CD4-positive, alpha-beta T cell (primary cell): ENCODE measurements around the gene KRT5. TPM values are rescaled to one million over a fixed set of nuclear protein-coding genes. Genes with fewer than 3 reads are reported as not detected.

Experiments used
- ATAC-seq: fragments of 200-7000 bp; cut with Tn5 transposase; one replicate; pipeline ENCODE4 v1.10.0; 2022; ENCODE audit warnings: mild to moderate bottlenecking; ENCODE audit not compliant: poor library complexity
- CTCF ChIA-PET: fragments of 350-600 bp; sonication (Branson Sonifier 250); formaldehyde crosslinking; loops from one replicate; lab custom pipeline; 2021; ENCODE audit warnings: antibody characterized with exemption, inconsistent platforms; lab: Charles Lee
- POLR2A ChIA-PET: fragments of 350-600 bp; sonication (Branson Sonifier 250); formaldehyde crosslinking; loops from one replicate; lab custom pipeline; 2021; ENCODE audit warnings: antibody characterized with exemption, inconsistent platforms; lab: Charles Lee
- DNase-seq, 14 experiments: peaks; one replicate each; pipeline ENCODE4 v3.0.0-alpha.2; 2013 to 2020; ENCODE audit warnings: mixed read lengths in 2 of 14
- H3K27ac ChIP-seq, 2 donors: one replicate each; pipeline versions ENCODE4 v1.5.1 to v1.7.0; 2013; ENCODE audit warnings: low read length in 2 of 2, low read depth in 1 of 2, mild to moderate bottlenecking in 1 of 2
- H3K27me3 ChIP-seq, 2 experiments: 1 replicate in 1 of 2; 2 replicates in 1 of 2; pipeline versions ENCODE4 v1.6.1 to v1.7.0; 2013; ENCODE audit warnings: low read length in 2 of 2, control low read depth in 1 of 2, mild to moderate bottlenecking in 1 of 2, moderate library complexity in 1 of 2; ENCODE audit not compliant: insufficient read depth in 2 of 2, control insufficient read depth in 1 of 2
- H3K36me3 ChIP-seq: one replicate; pipeline ENCODE4 v1.6.1; 2013; ENCODE audit warnings: low read length, control low read depth; ENCODE audit not compliant: insufficient read depth
- H3K4me1 ChIP-seq: one replicate; pipeline ENCODE4 v1.6.1; 2013; ENCODE audit warnings: low read length, control low read depth; ENCODE audit not compliant: insufficient read depth
- H3K4me3 ChIP-seq: one replicate; pipeline ENCODE4 v1.5.1; 2013; ENCODE audit warnings: mild to moderate bottlenecking, low read length, moderate library complexity
- H3K9me3 ChIP-seq, 2 experiments: 1 replicate in 1 of 2; 2 replicates in 1 of 2; pipeline versions ENCODE4 v1.6.1 to v1.7.0; 2013; ENCODE audit warnings: low read length in 2 of 2, mild to moderate bottlenecking in 2 of 2, control low read depth in 1 of 2, moderate library complexity in 1 of 2; ENCODE audit not compliant: control insufficient read depth in 1 of 2, insufficient read depth in 1 of 2
- H3K27ac Mint-ChIP-seq: one replicate; pipeline ENCODE4 v1.8.0; 2020; ENCODE audit warnings: mixed read lengths
- H3K27me3 Mint-ChIP-seq: one replicate; pipeline ENCODE4 v1.8.0; 2021; ENCODE audit warnings: mixed read lengths
- H3K36me3 Mint-ChIP-seq: one replicate; pipeline ENCODE4 v1.8.0; 2021; ENCODE audit warnings: low read depth, mixed read lengths
- H3K4me1 Mint-ChIP-seq: one replicate; pipeline ENCODE4 v1.8.0; 2021; ENCODE audit warnings: low read depth, mixed read lengths
- H3K4me3 Mint-ChIP-seq: one replicate; pipeline ENCODE4 v1.8.0; 2020; ENCODE audit warnings: mild to moderate bottlenecking, mixed read lengths
- H3K9me3 Mint-ChIP-seq: one replicate; pipeline ENCODE4 v1.8.0; 2020; ENCODE audit warnings: mixed read lengths
- intact Hi-C, 2 experiments: fragments of 100-400 bp; cut with DNase I in 1 of 2; cut with micrococcal nuclease in 1 of 2; formaldehyde crosslinking; loops; one replicate each; pipeline versions ENCODE4 v1.15.1 to v1.9.0; 2023 to 2025; cut with DNase I, micrococcal nuclease
- total RNA-seq, 174 experiments: library from RNA in 2 of 174; stranded (reverse) in 2 of 174; gene quantifications; one replicate each; pipeline ENCODE4 v1.2.3 and lab custom pipeline; 2021 to 2026
- TF ChIP-seq, protein P1 (sequence below): fragments of 200-600 bp; IDR thresholded peaks from one replicate; pipeline ENCODE4 v1.8.0; 2022; ENCODE audit warnings: antibody characterized with exemption, mild to moderate bottlenecking

The KRT5 gene
- total RNA-seq, 2 experiments from 2014 or later: 0.60 to 0.81 TPM

GRCh38 chr12:52535574-52535973 is 15.4 kb upstream of the KRT5 start:
- no peaks in the 10 kb centered on the region for H3K36me3 Mint-ChIP-seq
- Histone ChIP-seq H3K36me3 (no peaks in the 10 kb centered on the region), H3K4me3 (no peak overlapping the region), H3K9me3 (no peaks in the 10 kb centered on the region), H3K27me3 (no peaks in the 10 kb centered on the region), H3K4me1 (no peaks in the 10 kb centered on the region), H3K27ac (no peak overlapping the region)
- H3K4me3 Mint-ChIP-seq: no peak overlapping the region
- intact Hi-C loops: no loop called here
- H3K4me1 Mint-ChIP-seq: no peaks in the 10 kb centered on the region
- ChIA-PET POLR2A (no interaction called here), CTCF (no interaction called here)
- TF ChIP-seq, protein P1, sequence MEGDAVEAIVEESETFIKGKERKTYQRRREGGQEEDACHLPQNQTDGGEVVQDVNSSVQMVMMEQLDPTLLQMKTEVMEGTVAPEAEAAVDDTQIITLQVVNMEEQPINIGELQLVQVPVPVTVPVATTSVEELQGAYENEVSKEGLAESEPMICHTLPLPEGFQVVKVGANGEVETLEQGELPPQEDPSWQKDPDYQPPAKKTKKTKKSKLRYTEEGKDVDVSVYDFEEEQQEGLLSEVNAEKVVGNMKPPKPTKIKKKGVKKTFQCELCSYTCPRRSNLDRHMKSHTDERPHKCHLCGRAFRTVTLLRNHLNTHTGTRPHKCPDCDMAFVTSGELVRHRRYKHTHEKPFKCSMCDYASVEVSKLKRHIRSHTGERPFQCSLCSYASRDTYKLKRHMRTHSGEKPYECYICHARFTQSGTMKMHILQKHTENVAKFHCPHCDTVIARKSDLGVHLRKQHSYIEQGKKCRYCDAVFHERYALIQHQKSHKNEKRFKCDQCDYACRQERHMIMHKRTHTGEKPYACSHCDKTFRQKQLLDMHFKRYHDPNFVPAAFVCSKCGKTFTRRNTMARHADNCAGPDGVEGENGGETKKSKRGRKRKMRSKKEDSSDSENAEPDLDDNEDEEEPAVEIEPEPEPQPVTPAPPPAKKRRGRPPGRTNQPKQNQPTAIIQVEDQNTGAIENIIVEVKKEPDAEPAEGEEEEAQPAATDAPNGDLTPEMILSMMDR: no peak
- no peaks in the 10 kb centered on the region for H3K9me3 Mint-ChIP-seq
- DNase-seq (no peak), ATAC-seq (no peak)
- no peak overlapping the region for H3K27ac Mint-ChIP-seq
- no peaks in the 10 kb centered on the region for H3K27me3 Mint-ChIP-seq

DNA sequence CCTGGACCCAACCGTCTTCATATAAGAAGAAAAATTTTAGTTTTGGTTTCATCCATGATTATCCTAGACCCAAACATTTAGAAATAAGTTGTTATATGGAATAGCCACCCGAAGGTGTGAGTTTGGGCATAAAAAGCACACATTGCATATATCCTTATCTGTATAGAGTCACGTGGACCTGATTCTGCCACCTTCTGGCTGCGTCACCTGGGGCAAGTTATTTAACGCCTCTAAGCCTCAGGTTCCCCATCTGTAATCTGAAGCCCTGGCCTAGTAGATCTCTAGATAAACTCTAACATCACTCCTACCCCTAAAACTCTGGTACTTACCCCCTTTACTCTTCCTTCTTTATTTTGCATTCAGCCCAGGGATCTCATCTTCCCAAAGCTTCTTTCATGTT is 14.3 kb upstream of the KRT5 start:
- H3K4me1 Mint-ChIP-seq: no peaks in the 10 kb centered on the region
- Histone ChIP-seq H3K4me1 (no peaks in the 10 kb centered on the region), H3K27me3 (no peaks in the 10 kb centered on the region), H3K9me3 (no peaks in the 10 kb centered on the region), H3K4me3 (no peak overlapping the region), H3K36me3 (no peaks in the 10 kb centered on the region), H3K27ac (no peak overlapping the region)
- no peak for DNase-seq
- no peak overlapping the region for H3K4me3 Mint-ChIP-seq
- ATAC-seq: no peak
- intact Hi-C loops: no loop called here
- H3K27me3 Mint-ChIP-seq: no peaks in the 10 kb centered on the region
- CTCF ChIA-PET: no interaction called here
- POLR2A ChIA-PET: no interaction called here
- H3K36me3 Mint-ChIP-seq: no peaks in the 10 kb centered on the region
- H3K9me3 Mint-ChIP-seq: no peaks in the 10 kb centered on the region
- TF ChIP-seq, protein P1: no peak
- no peak overlapping the region for H3K27ac Mint-ChIP-seq

DNA sequence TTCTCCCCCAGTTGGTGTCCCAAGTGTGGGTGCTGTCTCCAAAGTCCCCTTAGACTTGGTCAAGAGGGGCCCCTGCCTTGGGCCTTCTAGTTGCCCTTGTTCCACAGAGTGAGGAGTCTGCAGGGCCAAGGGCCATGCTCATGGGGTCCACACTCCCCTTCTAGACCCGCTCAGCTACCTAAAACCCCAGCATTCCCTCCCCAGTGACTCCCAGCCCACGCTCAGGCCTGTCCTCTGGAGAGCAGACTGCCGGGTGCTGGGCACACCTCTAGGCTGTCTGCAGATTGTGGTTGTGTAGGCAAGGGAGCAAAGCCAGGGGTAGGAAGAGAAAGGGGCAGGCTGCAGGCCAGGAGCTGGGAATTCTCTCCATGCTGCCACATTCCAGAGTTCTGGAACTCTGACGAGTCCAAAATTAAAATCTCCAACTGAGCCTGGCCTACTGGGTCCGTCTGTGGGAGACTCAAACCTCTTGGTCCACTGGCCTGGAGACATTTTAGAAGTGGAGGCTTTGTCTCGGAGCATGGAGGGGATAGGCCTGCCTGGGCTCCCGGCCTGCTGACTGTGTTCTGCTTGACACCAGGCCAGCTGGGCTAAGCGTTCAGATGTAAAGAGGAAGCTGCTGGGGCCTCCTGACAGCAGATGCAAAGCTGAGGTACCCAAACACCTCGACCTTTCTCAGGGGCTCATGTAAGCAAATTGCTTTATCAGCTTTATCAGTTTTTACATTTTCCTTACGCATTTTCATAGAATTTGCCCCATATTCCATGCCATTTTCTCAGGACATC is 13.7 kb upstream of the KRT5 start:
- H3K4me1 ChIP-seq: no peaks in the 10 kb centered on the region
- CTCF ChIA-PET: no interaction called here
- H3K4me3 ChIP-seq: no peak overlapping the region
- no peak overlapping the region for H3K27ac ChIP-seq
- H3K27ac Mint-ChIP-seq: no peak overlapping the region
- no peaks in the 10 kb centered on the region for H3K4me1 Mint-ChIP-seq
- H3K36me3 ChIP-seq: no peaks in the 10 kb centered on the region
- no peaks in the 10 kb centered on the region for H3K27me3 ChIP-seq
- H3K9me3 Mint-ChIP-seq: no peaks in the 10 kb centered on the region
- H3K4me3 Mint-ChIP-seq: no peak overlapping the region
- no peak for ATAC-seq
- POLR2A ChIA-PET: no interaction called here
- TF ChIP-seq, protein P1: no peak
- DNase-seq: no peak
- no peaks in the 10 kb centered on the region for H3K27me3 Mint-ChIP-seq
- intact Hi-C loops: no loop called here
- no peaks in the 10 kb centered on the region for H3K36me3 Mint-ChIP-seq
- no peaks in the 10 kb centered on the region for H3K9me3 ChIP-seq
